ENCODE data around the gene GPNMB.
A peak's percentile ranks its signal among the peaks of the same experiment; 100 is the strongest.

Gene GPNMB

GRCh38 chr7:23247603-23248335 lies 1.2 kb downstream of the GPNMB start:
- Histone ChIP-seq H3K9me3 (ENCODE audit: insufficient read depth, low read depth, low read length) (peaks cover 5% of the 10 kb centered on the region; the same call in 1 of the 2 replicates), H3K27me3 (ENCODE audit: insufficient read depth, low read length) (peaks cover 6% of the 10 kb centered on the region), H3K4me1 (ENCODE audit: insufficient read depth, low read length) (no peaks in the 10 kb centered on the region), H3K36me3 (ENCODE audit: insufficient read depth, low read length) (no peaks in the 10 kb centered on the region), H3K4me3 (ENCODE audit: low read length) (peak overlapping the region; percentile 25; the same call in 1 of the 2 replicates), H3K9ac (ENCODE audit: low read depth, low read length) (no peak overlapping the region), H3K27ac (ENCODE audit: low read depth, low read length) (no peak overlapping the region)
- WGBS: 73% methylated on average over 53 of the region's 53 CpGs

DNA sequence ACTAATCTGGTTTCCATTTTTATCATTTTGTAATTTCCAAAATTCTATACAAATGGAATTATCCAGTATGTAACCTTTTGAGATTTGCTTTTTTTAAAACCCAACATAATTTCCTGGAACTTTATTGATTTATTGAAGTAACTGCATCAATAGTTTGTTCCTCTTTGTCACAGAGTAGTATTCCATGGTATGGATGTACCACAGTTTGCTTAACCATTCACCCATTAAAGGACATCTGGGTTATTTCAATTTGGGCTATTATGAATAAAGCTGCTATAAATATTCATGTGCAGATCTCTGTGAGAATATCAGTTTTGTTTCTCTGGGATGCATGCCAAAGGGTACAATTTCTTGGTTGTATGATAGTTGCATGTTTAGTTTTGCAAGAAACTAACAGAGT lies 2.9 kb downstream of the GPNMB start:
- no peak overlapping the region for H3K9ac ChIP-seq (ENCODE audit: low read depth, low read length)

GRCh38 chr7:23254051-23254681 lies 7.6 kb downstream of the GPNMB start:
- H3K4me1 ChIP-seq (ENCODE audit: insufficient read depth, low read length): no peaks in the 10 kb centered on the region
- no peaks in the 10 kb centered on the region for H3K27me3 ChIP-seq (ENCODE audit: insufficient read depth, low read length)
- H3K27ac ChIP-seq (ENCODE audit: low read depth, low read length): no peak overlapping the region
- no peak overlapping the region for H3K9ac ChIP-seq (ENCODE audit: low read depth, low read length)
- WGBS: 94% methylated on average over 7 of the region's 7 CpGs
- H3K4me3 ChIP-seq (ENCODE audit: low read length): no peak overlapping the region
- H3K36me3 ChIP-seq (ENCODE audit: insufficient read depth, low read length): no peaks in the 10 kb centered on the region
- peaks cover 5% of the 10 kb centered on the region; the same call in 1 of the 2 replicates for H3K9me3 ChIP-seq (ENCODE audit: insufficient read depth, low read depth, low read length)

More for the DNA sequence above, 2.9 kb downstream of the GPNMB start:
- no peak overlapping the region for H3K4me3 ChIP-seq (ENCODE audit: low read length)
- peaks cover 6% of the 10 kb centered on the region for H3K27me3 ChIP-seq (ENCODE audit: insufficient read depth, low read length)
- peaks cover 5% of the 10 kb centered on the region; the same call in 1 of the 2 replicates for H3K9me3 ChIP-seq (ENCODE audit: insufficient read depth, low read depth, low read length)
- H3K4me1 ChIP-seq (ENCODE audit: insufficient read depth, low read length): no peaks in the 10 kb centered on the region
- no peak overlapping the region for H3K27ac ChIP-seq (ENCODE audit: low read depth, low read length)
- H3K36me3 ChIP-seq (ENCODE audit: insufficient read depth, low read length): no peaks in the 10 kb centered on the region

DNA sequence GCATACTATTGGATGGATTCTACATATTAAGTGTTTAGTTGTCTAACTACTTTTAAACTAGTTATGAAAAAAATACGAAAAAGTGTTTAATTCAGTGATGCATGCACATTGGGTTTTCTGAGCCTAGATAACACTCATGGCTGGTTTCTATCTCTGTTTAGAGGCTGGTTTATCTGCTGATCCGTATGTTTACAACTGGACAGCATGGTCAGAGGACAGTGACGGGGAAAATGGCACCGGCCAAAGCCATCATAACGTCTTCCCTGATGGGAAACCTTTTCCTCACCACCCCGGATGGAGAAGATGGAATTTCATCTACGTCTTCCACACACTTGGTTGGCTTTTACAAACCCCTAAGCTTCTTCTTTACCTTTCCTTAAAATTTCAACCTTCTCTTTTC lies 10.2 kb downstream of the GPNMB start:
- 92% methylated on average over 7 of the region's 7 CpGs for WGBS
- Histone ChIP-seq H3K36me3 (ENCODE audit: insufficient read depth, low read length) (no peaks in the 10 kb centered on the region), H3K27me3 (ENCODE audit: insufficient read depth, low read length) (no peaks in the 10 kb centered on the region), H3K4me3 (ENCODE audit: low read length) (no peak overlapping the region), H3K4me1 (ENCODE audit: insufficient read depth, low read length) (no peaks in the 10 kb centered on the region), H3K9ac (ENCODE audit: low read depth, low read length) (no peak overlapping the region), H3K27ac (ENCODE audit: low read depth, low read length) (no peak overlapping the region), H3K9me3 (ENCODE audit: insufficient read depth, low read depth, low read length) (no peaks in the 10 kb centered on the region)

DNA sequence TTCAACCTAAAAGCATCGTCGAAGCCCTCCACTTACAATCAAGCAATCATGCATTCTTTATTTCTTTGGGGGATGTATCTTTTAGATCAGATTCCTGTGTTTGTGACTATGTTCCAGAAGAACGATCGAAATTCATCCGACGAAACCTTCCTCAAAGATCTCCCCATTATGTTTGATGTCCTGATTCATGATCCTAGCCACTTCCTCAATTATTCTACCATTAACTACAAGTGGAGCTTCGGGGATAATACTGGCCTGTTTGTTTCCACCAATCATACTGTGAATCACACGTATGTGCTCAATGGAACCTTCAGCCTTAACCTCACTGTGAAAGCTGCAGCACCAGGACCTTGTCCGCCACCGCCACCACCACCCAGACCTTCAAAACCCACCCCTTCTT lies 13.8 kb downstream of the GPNMB start:
- WGBS: 89% methylated on average over 10 of the region's 10 CpGs

DNA sequence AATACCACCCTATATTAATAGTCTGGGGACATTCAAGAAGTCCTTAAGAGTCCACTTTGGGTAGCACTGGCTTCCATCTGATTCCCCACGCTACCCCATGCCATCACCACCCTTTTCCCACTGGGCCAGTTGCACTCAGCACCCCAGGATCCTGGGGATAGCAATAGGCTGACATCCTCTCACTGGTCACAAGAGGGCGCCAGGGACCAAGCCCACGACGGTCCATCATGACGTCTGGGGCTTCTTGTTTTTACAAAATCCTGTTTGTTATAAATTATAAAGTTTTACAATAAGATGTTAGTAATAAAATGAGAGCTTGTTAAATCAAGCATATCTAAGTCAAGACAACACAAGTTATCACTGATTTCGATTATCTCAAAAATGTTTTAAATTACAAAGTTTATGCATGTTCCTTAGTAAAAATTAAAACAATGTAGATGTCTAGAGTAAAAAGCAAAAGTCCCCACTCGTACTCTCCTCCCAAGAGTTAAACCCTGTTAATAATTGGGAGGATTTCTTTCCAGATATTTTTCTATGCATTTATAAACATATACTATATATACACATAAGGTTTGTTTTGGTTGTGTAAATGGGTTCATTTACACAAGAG lies 15.4 kb downstream of the GPNMB start:
- Histone ChIP-seq H3K36me3 (ENCODE audit: insufficient read depth, low read length) (no peaks in the 10 kb centered on the region), H3K9me3 (ENCODE audit: insufficient read depth, low read depth, low read length) (no peaks in the 10 kb centered on the region), H3K27me3 (ENCODE audit: insufficient read depth, low read length) (no peaks in the 10 kb centered on the region), H3K9ac (ENCODE audit: low read depth, low read length) (no peak overlapping the region), H3K27ac (ENCODE audit: low read depth, low read length) (no peak overlapping the region), H3K4me3 (ENCODE audit: low read length) (no peak overlapping the region), H3K4me1 (ENCODE audit: insufficient read depth, low read length) (no peaks in the 10 kb centered on the region)
- 6% methylated on average over 4 of the region's 7 CpGs for WGBS

More for the DNA sequence above, 13.8 kb downstream of the GPNMB start:
- Histone ChIP-seq H3K9me3 (ENCODE audit: insufficient read depth, low read depth, low read length) (no peaks in the 10 kb centered on the region), H3K4me3 (ENCODE audit: low read length) (no peak overlapping the region), H3K27me3 (ENCODE audit: insufficient read depth, low read length) (no peaks in the 10 kb centered on the region), H3K9ac (ENCODE audit: low read depth, low read length) (no peak overlapping the region), H3K27ac (ENCODE audit: low read depth, low read length) (no peak overlapping the region), H3K4me1 (ENCODE audit: insufficient read depth, low read length) (no peaks in the 10 kb centered on the region), H3K36me3 (ENCODE audit: insufficient read depth, low read length) (no peaks in the 10 kb centered on the region)

- Histone ChIP-seq H3K36me3 (ENCODE audit: insufficient read depth, low read length) (no peaks in the 10 kb centered on the region), H3K9ac (ENCODE audit: low read depth, low read length) (no peak overlapping the region), H3K4me3 (ENCODE audit: low read length) (no peak overlapping the region), H3K9me3 (ENCODE audit: insufficient read depth, low read depth, low read length) (no peaks in the 10 kb centered on the region), H3K27me3 (ENCODE audit: insufficient read depth, low read length) (no peaks in the 10 kb centered on the region), H3K27ac (ENCODE audit: low read depth, low read length) (no peak overlapping the region), H3K4me1 (ENCODE audit: insufficient read depth, low read length) (no peaks in the 10 kb centered on the region)
- WGBS: 88% methylated on average over 7 of the region's 7 CpGs
Measured at GRCh38 chr7:23264916-23265458, 18.4 kb downstream of the GPNMB start.

GRCh38 chr7:23266918-23267317 lies 20.3 kb downstream of the GPNMB start:
- WGBS: 85% methylated on average over 2 of the region's 2 CpGs
- Histone ChIP-seq H3K27me3 (ENCODE audit: insufficient read depth, low read length) (no peaks in the 10 kb centered on the region), H3K4me3 (ENCODE audit: low read length) (no peak overlapping the region), H3K4me1 (ENCODE audit: insufficient read depth, low read length) (no peaks in the 10 kb centered on the region), H3K27ac (ENCODE audit: low read depth, low read length) (no peak overlapping the region), H3K9me3 (ENCODE audit: insufficient read depth, low read depth, low read length) (no peaks in the 10 kb centered on the region), H3K36me3 (ENCODE audit: insufficient read depth, low read length) (no peaks in the 10 kb centered on the region), H3K9ac (ENCODE audit: low read depth, low read length) (no peak overlapping the region)

DNA sequence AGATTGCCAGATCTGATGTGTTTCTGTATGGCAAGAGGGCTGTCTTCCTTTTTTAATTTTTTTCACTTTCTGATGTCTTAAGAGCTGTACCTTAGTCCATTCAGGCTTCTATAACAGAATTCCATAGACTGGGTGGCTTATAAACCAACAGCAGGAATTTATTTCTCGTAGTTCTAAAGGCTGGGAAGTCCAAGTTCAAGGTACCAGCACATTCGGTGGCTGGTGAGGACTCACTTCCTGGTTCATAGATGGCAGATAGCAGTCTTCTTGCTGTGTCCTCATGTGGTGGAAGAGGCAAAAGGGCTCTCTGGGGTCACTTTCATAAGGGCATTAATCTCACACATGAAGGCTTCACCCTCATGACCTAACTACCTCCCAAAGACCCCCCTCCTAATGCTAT lies 20.8 kb downstream of the GPNMB start:
- no peaks in the 10 kb centered on the region for H3K36me3 ChIP-seq (ENCODE audit: insufficient read depth, low read length)
- H3K9ac ChIP-seq (ENCODE audit: low read depth, low read length): no peak overlapping the region
- H3K9me3 ChIP-seq (ENCODE audit: insufficient read depth, low read depth, low read length): no peaks in the 10 kb centered on the region
- H3K4me3 ChIP-seq (ENCODE audit: low read length): no peak overlapping the region
- H3K27ac ChIP-seq (ENCODE audit: low read depth, low read length): no peak overlapping the region
- 98% methylated on average over 2 of the region's 2 CpGs for WGBS
- H3K27me3 ChIP-seq (ENCODE audit: insufficient read depth, low read length): no peaks in the 10 kb centered on the region
- no peaks in the 10 kb centered on the region for H3K4me1 ChIP-seq (ENCODE audit: insufficient read depth, low read length)

DNA sequence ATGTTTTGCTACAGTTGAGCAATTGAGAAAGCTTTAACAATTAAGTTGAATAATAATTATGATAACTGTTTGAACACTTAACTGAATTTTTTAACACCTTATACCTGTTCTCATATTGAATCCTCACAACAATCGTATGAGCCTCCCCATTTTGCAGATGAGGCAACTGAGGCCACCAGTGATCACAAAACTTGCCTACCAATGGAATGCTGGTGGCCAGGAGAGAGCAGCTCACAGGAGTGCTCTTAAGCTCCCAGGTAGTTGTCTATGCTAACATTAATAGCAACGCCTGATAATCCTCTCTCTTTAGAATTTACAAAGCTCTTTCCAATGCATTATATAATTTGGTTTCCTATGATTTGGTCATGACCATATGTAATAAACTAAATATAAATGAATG lies 21.6 kb downstream of the GPNMB start:
- H3K4me1 ChIP-seq (ENCODE audit: insufficient read depth, low read length): 0 out of 2 replicates have a peak, but pooled peaks cover under 1% of the 10 kb centered on the region
- no peaks in the 10 kb centered on the region for H3K27me3 ChIP-seq (ENCODE audit: insufficient read depth, low read length)
- 92% methylated on average over 2 of the region's 2 CpGs for WGBS
- H3K36me3 ChIP-seq (ENCODE audit: insufficient read depth, low read length): no peaks in the 10 kb centered on the region
- H3K9me3 ChIP-seq (ENCODE audit: insufficient read depth, low read depth, low read length): no peaks in the 10 kb centered on the region
- no peak overlapping the region for H3K9ac ChIP-seq (ENCODE audit: low read depth, low read length)
- no peak overlapping the region for H3K4me3 ChIP-seq (ENCODE audit: low read length)
- no peak overlapping the region for H3K27ac ChIP-seq (ENCODE audit: low read depth, low read length)

DNA sequence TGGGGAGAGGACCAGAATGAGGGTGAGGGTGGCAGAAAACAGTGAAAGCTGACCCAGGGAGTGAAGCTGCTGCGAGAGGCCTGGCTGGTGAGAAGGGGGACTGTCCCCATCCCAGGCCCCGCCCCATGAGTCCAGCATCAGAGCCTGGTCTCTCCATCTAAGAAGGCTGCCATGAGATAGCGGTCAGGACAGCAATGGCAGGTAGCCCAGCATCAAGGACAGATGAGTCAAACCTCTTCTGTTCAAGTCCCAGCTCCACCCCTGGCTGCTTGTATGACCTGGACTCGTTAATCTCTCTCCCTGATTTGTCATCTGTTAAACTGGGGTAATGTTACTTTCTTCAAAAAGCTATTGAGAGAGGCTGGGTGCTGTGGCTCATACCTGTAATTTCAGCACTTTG lies 22.2 kb downstream of the GPNMB start:
- Histone ChIP-seq H3K9me3 (ENCODE audit: insufficient read depth, low read depth, low read length) (no peaks in the 10 kb centered on the region), H3K9ac (ENCODE audit: low read depth, low read length) (no peak overlapping the region), H3K27ac (ENCODE audit: low read depth, low read length) (no peak overlapping the region), H3K27me3 (ENCODE audit: insufficient read depth, low read length) (no peaks in the 10 kb centered on the region), H3K4me3 (ENCODE audit: low read length) (no peak overlapping the region), H3K4me1 (ENCODE audit: insufficient read depth, low read length) (peaks cover 3% of the 10 kb centered on the region; the same call in 1 of the 2 replicates), H3K36me3 (ENCODE audit: insufficient read depth, low read length) (no peaks in the 10 kb centered on the region)
- 84% methylated on average over 4 of the region's 4 CpGs for WGBS

Measured in HUES64 (cell line).